HG03280 (cell line): Measurements from ENCODE around the gene KLHL33.

Experiments
- ATAC-seq: cut with Tn5 transposase; IDR thresholded peaks from one replicate; pipeline ENCODE4 v1.9.1; 2021; ENCODE audit warnings: mild to moderate bottlenecking, moderate library complexity; ENCODE audit not compliant: unreplicated experiment

KLHL33 gene, protein sequence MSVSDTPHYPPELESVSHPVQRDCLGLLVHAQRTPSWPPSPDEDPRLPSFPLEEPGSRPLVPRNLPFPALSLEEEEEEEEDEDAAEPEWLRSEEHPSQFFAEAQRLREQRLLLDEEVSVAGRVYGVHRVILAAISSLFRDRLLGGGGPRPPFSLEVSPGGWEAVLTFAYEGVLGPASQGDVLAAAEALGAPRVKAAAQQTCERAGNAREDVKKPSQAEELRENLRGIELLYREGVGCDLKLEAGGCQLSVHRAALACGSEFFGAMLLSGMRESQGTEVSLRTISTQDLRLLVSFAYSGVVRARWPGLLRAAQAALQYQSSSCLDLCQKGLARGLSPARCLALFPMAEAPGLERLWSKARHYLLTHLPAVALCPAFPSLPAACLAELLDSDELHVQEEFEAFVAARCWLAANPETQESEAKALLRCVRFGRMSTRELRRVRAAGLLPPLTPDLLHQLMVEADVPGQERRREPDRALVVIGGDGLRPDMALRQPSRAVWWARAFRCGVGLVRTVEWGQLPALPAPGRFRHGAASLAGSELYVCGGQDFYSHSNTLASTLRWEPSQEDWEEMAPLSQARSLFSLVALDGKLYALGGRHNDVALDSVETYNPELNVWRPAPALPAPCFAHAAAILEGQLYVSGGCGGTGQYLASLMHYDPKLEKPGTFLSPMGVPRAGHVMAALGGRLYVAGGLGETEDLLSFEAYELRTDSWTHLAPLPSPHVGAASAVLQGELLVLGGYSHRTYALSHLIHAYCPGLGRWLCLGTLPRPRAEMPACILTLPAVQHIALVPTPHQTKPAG

DNA sequence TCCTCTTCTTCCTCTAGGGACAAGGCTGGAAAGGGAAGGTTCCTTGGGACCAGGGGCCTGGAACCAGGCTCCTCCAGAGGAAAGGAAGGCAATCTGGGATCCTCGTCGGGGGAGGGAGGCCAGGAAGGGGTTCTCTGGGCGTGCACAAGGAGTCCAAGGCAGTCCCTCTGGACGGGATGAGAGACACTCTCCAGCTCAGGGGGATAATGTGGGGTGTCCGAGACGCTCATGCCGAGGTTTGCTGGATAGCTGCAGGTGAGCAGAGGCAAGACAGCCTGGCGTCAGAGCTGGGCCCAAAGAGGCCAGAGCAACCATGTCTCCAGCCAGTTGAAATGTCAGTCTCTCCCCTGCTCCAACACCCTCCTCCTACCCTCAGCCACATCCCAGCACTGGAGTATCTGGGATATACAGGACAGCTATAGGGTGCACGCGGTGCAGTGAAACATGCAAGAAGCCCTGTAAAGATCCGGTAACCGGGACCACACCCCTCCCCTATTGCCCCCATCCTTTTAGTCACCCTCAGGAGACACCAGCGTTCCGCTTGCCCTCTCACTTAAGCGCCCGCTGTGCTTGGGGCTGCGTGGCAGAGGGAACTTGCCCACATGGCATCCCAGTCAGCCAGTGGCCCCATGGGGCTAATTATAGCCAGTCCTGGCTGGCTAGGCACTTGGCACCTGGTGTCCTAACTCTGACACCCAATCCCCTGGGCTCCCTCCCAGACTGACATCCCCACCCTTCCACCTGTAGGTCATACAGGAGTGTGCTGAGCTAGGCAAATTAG is at the start of gene KLHL33:
Gene KLHL33, minus strand, starts transcription at position 585 of the 781 bp plus-strand sequence. Its CDS starts 355 bp downstream, at position 230.
- no peak for ATAC-seq

DNA sequence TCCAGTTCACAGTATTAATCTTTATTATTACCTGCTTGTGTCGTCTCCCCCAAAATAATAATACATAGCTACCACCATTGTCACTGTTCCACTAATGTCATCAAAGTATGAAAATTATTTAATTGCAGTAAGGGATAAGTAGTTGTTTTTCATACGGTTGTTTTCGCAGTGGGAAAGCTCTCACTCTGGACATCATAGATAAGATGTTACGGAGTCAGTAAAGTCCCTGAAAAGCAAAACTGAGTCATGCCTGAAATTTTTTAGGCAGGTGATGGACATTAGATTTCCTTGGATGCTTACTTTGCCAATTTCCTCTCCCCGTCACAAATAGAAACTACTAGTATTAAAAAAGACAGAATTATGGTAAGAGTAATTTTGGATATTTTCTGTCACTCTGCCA is 46.4 kb upstream of the KLHL33 start:
- no peak for ATAC-seq

GRCh38 chr14:20478894-20479293 is 42.9 kb upstream of the KLHL33 start:
- ATAC-seq, result no peak

DNA sequence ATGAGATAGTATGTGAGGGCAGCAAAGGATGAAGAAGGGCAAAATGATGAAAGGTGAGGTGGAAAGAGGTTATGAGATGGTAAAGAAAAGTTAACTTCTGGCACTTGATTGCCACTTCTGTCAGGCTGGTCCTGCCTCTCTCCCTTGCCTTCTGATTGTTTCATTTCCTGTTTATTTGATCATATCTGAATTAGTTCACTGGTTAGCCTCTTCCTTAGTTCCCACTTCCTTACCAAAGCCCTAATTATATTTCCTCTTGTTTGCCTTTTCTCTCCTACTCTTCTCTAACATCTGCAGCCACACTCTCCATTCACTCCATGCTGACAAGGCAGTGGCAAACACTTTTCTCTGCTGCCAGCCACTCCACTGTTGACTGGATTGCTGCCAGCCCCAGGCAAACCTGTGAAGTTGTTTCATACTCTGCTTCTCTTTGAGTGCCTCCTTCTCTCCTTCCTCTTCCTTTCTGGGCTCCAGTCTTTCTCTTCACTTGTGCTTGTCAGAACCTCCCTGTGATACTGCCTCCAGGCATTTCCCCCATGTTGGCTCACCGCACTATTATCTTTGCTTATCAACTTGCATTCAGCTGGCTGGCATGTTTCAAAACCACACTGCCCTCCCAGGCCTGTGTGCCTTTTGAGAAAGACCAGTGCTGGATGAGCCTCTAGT is 41.4 kb upstream of the KLHL33 start:
- ATAC-seq, result no peak

- no peak for ATAC-seq
These were observed 40.8 kb upstream of the KLHL33 start for GRCh38 chr14:20476776-20477175.

GRCh38 chr14:20472536-20473169 is 36.7 kb upstream of the KLHL33 start:
- no peak for ATAC-seq

DNA sequence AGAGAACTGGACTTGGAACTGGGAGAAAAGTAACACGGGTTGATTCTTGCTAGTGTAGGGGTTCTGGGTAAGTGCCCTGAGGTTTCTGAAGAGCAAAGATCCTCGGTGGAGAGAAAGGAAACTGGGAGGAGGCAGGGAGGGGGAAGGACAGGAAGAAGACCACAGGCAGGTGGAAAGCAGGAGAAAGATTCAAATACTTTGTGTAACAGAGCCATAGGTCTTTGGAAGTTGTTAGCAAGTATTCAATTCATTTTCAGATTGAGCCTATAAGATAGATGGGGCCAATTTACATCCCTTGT is 34.6 kb upstream of the KLHL33 start:
- no peak for ATAC-seq

- peak; percentile 31 for ATAC-seq
These were observed 34.1 kb upstream of the KLHL33 start for GRCh38 chr14:20469890-20470602.

DNA sequence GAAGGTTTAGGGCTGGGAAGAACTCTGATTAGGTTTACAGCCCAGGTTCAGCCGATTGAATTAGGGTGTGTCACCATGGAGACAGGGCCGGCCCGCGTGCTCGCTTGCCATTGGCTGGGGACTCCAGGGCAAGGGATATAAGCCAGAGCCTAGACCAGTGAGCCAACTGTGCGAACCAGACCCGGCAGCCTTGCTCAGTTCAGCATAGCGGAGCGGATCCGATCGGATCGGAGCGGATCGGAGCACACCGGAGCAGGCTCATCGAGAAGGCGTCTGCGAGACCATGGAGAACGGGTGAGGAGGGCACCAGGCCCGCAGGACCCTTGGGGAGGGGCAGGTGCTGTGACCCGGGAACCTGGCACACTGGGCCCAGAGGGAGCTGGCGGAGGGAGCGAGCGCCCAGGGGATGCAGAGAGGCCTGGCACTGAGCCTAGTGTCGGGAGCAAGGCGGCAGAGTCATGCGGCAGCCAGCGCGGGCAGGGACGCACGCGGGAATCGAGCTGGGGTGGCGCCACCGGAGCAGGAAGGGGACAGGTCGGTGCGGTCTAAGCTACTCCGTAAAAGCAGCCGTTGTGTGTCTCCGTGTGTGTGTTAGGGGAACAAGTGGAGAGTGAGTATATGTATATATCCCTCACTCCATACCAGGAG is 33.4 kb upstream of the KLHL33 start, which contains the start of gene PNP:
Gene PNP, plus strand, starts transcription at position 165 of the 648 bp plus-strand sequence. Its CDS starts 119 bp downstream, at position 284.
- ATAC-seq, result peak; percentile 91

- ATAC-seq, result no peak
These were observed 32.8 kb upstream of the KLHL33 start for GRCh38 chr14:20468764-20469241.

DNA sequence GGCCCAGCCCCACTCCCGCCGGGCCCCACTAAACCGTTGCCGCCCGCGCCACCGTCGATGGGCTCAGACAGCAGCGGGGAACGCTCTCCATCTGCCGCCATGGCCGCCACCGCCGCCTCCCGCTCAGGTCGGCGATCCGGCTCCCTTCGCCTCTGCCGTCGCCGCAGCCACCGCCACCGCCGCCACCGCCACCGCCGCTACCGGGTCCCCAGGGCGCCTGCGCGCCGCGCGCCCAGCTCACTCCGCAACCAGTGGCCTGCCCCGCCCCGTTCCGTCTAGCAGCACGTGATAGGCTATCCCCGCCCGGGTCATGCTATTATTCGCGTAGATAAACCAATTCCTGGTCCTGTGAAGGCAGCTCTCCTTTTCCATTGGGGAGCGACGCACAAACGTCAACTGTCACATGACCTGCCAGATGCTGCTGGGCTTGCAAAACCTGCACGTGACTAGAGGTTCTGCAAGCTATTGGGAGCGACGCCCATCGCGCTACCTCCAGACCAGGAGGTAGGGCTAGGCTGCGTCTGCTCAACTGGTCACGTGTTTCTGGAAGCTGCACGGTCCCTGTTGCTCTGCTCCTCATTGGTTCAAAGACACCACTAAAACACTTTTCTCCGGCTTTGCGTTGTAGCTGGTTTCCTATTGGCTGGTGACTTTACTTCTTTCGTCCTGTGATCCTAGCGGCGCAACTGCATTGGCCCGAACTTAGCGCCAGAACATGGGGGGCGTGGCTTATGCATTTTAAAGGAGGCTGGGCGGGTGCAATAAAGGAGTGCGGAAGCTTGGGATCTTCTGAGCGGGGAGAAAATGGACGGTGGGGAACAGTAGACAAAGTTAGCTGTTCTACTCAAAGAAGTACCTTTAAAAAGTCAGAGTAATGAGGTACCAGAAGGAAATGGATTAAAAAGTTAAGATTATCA is 25.5 kb upstream of the KLHL33 start, which contains the start of gene PIP4P1:
Gene PIP4P1, minus strand, starts transcription at position 210 of the 917 bp plus-strand sequence. Its CDS starts 109 bp downstream, at position 101.
- peak; percentile 91 for ATAC-seq

DNA sequence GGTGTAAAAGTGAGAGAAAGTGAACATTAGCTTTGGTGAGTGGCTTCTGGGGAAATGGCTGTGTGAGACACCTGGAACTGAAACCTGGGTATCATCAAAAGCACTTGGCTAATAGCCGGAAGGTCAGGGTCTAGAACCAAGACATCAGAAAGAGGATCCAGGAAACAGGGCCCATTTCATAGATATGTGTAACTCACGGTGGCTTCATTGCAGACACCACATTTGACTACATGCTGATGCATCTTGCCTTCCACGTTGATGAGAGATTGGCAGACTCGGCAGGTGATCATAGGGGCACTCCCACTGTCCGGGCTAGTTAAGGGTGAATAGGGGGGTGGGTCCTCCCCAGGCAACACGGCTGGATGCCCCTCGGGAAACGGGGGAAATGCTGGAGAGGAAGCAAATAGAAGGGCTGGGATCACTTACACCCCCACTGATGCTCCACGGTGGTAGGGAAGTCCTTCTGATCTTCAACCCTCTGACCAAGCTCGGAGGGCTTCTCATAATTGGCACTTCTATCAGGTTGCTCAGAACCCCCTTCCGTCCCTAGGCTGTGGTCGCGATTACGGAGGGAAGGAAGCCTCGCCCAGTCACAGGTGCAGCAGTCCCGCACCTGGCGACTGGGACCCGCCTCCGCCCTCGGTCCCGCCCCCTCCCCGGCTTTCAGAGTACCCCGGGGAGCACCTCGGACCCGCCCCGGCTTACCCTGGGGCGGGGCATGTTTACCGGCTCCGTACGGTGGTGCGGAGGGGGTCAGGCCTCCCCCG is 24.7 kb upstream of the KLHL33 start:
- ATAC-seq, result peak; percentile 8

GRCh38 chr14:20458031-20458789 is 22.2 kb upstream of the KLHL33 start:
- ATAC-seq, result no peak

- ATAC-seq, result no peak
These were observed 21.0 kb upstream of the KLHL33 start for GRCh38 chr14:20456971-20457370.

GRCh38 chr14:20455355-20456300 is 19.7 kb upstream of the KLHL33 start:
- ATAC-seq, result peak; percentile 42
